Measurements from ENCODE around the gene NR3C2.

DNA sequence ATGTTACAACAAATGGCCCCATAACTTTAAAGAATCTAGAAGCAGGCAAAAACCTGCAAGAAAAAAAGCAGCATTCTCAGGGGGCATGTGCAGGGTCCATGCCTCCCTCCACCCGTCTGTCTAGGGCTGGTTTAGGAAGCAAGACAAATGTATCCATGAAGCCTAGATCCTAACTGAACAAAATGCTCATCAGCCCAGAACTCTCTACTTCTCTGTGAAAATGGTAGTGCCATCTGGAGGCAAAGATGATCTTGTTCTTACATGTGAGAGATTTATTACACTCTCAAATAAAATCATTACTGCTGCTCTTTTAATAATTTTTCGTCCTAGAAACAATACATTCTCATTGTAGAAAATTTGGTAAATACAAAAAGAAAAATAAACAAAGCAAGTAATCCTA lies 26.7 kb downstream of the NR3C2 start:
- no peak for TF ChIP-seq CTCF (IDR thresholded peaks at IDR 0.05; ENCODE audit: borderline replicate concordance, extremely low read depth, low read length, poor library complexity, severe bottlenecking)
- no peak for TF ChIP-seq EZH2 (IDR thresholded peaks at IDR 0.05; ENCODE audit: borderline replicate concordance, low read depth, low read length, severe bottlenecking)
